CD4-positive, alpha-beta T cell treated with Interleukin-2 at 100 ng/mL for 4 hours (primary cell): ENCODE measurements around the gene HOXD13.

Source experiments
- DNase-seq: peaks from one replicate; pipeline ENCODE4 v3.0.0-alpha.2; 2020; ENCODE audit warnings: low spot score

HOXD13 gene

DNA sequence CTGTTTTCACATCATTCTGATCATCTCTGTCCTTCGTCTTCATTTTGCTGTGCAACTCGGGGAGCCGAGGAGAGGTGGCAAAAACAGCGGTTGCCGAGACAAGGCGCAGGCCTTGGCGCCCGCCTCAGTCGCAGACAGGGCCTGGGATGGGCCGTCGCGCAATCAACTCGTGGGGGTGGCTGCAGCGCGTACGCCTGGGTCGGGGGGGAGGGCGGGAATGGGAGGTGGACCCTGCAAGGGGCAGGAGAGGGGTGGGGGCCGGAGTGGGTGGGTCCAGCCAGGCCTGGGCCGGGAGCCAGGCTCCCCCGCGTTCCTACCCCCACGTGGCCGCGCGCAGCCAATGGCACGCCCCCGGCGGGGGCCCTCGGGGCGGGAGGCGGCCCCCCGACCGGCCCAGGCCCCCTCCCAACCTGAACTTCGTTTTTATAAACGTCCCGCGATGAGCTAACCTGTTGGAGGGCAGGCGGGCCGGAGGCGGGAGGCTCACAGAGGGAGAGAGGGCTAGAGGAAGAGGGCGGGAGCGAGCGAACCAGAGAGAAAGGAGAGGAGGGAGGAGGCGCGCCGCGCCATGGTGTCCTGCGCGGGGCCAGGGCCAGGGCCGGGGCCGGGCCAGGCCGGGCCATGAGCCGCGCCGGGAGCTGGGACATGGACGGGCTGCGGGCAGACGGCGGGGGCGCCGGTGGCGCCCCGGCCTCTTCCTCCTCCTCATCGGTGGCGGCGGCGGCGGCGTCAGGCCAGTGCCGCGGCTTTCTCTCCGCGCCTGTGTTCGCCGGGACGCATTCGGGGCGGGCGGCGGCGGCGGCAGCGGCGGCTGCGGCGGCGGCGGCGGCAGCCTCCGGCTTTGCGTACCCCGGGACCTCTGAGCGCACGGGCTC is at the start of gene HOXD13:
Gene HOXD13, plus strand, starts transcription at position 452 of the 875 bp plus-strand sequence. Its CDS starts 170 bp downstream, at position 622.
- DNase-seq: no peak

DNA sequence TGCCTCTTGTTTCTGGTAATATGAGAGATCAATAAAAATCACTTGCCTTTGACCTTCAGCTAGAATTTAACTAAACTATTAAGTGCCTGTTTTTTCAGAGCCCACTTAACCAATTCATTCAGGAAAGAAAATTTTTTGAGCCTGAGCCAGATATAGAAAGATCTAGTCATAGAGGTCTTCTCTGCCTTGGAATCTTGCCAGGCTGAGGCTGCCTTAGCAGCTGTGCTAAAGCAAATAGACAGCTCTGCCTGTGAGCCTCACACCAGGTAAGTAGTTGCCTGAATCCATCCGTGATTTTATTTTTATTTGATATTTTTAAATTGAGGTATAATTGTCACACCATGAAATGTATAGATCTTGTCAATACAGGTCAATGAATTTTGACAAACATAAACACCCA is 36.1 kb upstream of the HOXD13 start:
- no peak for DNase-seq

DNA sequence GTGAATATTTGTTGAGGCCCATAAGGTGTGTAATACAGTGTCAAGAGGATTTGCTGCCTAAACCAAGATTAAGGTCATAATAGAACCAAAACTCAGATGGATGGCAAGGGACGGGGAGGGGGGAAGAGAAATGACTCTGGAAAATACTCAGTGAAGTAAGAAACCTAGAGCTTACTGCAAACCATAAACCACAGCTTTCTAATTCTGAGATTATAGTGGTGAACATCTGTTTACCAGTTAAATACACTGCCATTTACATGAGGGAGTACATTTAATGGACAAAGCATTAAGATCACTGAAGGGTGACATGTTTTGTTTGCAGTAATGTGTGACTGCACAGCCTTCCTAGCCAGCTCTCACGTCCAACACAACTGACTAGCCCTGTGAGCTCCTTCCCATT is 28.6 kb upstream of the HOXD13 start:
- no peak for DNase-seq

DNA sequence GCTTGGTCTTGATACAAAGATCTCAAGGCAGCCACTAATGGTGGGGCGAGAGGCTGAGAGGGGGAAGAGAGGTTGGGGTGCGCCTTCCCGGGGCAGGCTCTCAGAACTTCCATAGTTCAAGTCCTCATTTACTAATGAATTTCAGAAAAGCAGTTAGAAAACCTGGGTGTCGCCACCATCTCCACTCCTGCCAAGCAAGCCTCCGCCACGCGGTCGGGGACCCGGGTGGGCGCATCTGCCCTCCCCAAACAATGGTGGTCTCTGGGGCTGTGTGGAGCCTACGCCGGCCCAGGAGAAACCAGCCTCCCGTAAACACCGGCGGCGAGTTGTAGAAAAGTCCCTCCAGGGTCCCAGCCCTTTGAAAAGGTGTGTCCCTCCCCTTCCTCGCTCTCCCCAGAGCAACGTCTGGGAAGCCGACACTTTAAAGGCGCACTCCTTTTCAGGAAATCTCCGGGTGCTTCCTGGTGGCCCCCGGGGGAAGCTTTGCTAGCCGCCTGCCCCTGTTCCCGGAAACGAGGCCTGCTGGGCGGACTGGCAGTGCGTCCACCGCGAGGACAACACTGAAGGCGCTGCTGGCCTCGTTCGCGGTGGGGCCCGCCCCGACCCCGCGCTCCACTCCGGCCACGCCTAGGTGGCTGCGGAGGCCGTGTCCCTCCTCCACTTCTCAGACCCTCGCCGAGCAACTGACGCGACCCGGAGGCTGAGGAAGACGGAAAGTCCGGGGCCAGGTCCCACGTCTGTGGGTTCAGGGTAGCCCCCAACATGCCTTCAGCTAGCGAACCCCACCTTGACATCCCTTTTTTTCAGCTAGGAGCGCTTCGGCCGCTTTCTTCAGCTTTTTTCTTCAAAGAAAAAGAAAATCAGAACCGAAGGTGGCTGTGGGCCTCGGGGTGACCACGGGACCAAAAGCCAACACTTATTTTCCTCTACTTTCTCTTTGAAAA is 25.6 kb upstream of the HOXD13 start:
- DNase-seq: no peak

DNA sequence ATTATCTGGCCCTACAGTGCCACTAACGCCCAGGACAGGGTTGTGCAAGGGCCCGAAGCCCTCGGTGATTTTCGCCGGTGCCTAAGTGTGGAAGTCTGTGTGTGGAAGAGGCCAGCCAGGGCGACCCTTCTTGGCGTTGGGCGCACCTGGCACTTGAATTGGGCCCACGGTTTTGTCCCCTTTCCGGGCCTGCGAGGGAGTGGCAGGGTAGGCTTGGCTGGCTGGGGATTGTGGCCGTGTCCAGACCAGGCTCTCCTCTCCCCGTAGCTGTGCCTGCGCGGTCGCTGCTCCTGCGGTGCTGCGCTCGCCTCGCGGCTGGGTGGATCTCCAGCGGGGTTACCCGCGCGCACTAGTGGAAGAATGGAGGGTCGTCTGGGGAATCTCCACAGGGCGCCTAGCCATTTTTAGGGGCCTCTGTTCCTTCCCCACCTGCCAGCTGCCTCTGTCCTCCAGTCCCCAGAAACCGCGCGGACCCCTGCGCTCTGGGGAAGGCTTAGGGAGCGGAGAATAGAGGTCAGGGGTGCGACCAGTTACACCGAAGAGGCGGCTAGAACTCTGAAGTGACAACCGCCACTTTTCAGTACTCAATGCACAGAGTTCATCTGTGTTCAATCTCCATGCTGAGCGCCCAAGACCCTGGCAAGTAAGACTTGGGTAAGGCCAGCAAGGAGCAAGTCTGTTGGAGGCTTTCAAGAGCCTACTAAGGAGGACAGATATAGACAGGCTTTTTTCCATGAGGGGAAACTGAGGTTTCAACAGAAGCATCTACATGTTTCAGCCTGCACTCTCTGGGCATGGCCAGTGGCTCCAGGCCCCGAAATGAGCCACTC is 24.7 kb upstream of the HOXD13 start:
- no peak for DNase-seq

DNA sequence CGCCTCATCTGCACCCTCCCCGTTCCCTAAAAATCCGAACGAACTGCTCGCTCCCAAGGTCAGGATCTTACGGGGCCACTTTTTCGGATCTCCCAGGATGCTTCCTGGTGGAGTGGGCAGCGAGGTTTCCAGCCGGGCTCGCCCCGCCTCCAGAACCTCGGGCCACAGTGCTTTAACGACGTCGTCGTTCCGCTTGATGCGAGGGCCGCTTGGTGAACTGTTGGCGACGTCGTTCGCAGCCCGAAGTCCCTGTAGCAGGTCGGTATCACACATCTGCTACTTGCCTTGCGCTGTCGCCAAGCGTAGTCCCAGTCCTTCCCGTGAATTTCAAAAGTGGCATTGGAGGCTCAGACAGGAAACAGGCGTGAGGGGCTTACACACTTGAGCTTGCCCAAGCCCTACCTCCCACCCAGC is 24.1 kb upstream of the HOXD13 start:
- DNase-seq: no peak

DNA sequence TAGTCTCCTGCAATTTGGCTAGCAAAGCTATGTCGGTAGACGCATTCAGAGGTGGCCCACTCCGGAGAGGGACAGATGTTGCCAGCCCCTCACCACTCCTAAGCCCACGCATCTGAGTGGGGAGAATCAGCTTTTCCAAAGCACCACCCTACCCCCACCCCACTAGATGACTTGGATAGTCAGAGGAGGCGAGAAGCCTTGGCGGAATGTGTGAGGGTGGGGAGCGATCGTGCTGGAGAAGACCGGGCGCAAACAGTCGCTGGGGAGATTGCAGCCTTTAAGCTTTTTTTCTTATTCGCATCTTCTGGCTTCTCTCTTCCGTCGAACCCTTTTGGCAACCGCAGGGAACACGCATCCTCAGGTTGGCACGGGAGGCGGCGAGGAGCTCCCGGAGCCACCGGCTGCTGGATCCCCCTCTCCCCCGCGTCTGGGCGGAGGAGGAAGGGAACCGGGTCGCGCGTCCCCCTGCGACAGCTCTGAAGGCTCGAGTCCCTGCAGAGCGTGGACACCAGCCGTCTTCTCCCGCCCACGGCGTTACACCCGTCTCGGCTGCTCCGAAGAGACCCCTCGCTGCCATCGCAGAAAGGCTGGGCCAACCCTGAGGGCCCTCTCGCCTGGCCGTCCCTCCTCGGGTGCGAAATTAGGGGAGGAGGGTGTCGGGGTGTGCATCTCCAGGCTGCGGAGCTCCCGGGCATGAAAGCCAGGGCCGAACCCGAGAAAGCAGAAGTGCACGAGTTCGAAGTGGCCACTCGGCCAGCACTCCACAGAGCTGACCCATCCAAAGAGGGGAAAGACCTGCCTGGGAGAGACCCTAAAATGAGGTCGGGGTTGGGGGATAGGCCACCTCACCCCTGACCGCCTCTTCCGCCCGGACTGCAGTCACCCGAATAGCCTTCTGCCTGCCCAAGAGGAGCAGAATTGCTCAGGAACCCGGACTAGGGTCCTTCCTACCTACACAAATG is 20.9 kb upstream of the HOXD13 start:
- no peak for DNase-seq

DNA sequence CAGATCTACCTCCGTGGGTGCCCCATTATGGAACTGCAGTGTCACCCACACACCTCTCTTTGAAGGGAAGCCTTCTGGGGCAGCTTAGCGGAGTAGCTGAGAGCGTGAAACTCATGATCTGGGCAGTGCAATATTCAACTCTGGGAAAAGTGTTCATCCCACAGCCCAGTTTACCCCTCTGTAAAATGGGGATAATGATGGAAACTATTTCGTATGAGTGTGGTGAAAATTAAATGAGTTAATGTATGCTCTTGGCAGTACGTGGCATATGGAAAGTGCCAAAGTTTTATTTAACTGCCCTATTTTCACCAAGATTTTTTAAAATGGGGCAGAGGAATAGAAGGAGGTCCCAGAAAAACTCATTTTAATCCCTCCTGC is 20.2 kb upstream of the HOXD13 start:
- DNase-seq: no peak

DNA sequence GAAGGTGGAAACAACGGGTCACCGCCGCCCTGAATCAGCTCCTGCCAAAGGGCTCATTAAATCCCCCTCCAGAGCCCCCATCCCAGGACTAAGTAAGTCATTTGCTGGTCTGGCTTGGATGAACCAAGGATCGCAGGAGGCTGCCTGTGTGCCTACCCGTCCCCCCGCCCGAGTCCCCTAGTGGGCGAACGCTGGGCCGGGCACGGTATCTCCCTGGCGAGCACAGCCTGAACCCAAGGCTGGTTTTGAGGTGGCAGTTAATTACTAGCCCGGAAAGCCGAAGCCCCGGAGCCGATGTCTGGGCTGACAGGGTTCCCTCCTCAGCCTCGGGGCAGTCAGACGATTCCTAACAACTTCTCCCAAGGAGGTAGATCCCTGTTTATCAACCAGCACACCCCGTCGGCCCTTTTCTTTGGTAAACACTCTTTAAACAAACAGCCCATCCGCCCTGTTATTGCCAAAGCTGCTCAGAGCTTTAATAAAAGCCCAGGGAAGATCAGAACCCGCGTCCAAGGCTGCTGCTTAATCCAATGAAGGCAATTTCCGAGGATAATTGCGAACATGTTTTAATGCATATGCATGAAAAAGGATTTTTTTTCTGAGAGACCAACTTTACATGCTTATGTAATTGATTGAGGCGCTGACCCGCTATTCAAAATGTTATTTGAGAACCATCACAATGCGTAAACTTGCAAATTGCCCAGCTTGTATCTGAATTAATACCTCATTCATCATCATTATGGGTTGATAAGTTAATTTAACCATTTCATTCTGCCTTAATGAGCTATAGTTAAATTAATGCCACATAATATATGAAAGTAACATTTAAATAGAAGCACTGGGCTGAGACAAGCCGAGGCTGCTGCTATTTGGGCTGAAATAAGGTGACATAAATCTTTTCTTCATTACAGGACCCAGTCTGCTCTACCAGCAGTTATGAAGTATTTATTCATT is 19.3 kb upstream of the HOXD13 start:
- no peak for DNase-seq

DNA sequence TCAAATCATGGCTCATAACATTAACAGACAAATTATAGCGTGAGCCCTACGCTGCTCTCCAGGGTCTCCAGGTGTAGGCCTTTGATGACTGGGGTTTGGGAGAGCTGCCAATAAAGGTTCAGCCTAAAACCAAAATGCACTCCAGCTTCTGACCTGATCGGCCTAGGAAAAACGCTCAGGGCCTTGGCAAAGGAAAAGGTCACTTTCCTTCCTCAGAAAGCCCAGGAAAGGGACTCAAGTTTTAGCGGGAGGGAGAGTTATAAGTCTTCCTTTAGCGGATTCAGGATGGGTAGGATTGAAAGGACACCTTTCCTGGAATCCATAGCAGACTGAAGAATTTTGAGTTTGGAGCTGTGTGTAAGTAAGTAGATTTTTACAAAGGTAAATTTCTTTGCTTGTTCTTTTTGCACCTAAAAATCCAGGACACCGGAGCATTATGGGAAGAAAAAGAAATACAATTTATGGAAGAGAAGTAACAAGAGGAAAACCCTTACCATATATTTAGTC is 17.5 kb upstream of the HOXD13 start:
- no peak for DNase-seq

DNA sequence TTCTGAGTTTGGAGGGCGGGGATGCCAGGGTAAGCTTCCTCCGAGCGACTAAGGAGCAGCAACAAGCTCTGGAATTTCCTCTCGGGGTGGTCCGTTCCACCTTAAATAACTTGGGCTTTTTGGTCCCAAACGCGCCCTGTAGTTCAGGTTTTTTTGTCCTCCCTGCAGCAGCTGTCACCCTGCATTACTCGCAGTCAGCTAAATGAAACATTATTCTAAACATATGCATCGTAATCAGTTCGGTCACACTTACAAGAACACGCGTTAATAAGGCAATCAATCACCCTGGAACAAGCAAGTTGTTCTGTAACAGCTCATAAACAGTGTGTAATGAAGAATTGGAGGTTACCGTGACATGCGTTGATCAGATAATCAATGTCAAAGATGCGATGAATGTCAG is 17.0 kb upstream of the HOXD13 start:
- DNase-seq: no peak

DNA sequence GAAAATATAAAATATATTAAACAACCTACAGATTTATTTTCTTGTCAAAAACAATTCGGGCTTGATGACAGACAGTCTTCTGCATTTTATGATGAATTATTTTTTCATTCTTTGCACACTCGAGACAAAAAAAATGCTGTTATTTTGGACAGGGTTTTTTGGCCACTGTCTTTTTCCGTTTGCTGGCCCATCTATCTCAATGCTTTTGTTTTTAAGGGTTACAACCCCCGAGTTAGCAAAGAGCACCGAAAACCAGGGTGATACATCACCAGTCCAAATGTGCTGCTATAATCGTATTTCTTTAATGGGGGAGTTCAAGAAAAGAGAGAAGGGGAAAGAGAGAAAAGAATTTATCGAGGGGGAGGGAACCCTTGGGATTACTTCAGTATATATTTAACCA is 16.5 kb upstream of the HOXD13 start:
- no peak for DNase-seq

DNA sequence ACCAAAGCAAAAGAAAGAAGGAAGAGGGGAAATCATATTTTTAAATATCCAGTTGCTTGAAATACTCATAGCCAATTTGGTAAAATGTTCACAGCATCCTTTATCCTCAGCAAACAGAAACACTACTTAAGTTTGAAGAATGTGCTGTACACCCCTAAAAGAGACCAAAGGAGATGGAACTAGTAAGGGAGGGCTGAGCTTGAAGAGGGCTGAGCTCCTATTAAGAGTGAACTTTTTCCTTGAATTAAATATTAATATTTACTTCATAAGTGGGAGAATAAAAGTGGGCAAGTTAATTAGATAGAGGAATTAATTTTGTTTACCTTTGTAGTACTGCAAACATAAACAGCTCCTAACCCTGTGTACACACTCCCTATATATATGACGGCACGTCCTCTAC is 15.7 kb upstream of the HOXD13 start:
- DNase-seq: no peak

DNA sequence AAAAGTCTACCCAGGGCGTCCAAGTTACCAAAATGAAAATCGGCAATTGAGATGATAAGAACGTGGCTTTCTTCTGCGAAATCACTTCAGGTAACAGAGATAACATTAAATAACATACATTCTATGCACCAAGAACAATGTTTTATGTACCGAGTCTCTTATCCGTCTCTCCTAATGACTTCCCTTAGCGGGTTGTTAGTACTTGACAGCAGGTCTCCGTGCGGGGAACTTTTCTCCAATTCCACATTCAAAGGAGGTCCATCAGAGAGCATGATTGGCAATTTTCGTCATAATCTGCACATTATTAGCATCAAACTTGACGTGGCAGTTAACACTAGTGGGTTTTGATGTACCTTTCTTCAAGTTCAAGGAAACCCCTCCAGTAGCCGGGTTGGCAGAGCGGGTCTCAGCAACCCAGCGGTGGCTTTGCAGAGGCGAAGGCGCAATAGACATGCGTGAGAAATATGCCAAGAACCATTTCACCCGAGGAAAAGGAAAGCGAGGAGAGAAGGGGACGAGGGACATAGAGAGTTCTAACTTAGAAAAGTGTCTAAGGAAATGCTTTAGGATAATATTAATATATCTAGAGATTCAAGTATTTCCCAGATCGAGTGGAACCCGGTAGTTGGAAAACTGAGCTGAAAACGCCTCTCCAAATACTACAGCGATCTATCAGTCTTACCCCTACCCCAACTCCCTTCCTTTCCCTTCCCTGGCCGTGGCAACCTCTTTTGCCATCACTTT is 13.8 kb upstream of the HOXD13 start:
- no peak for DNase-seq

DNA sequence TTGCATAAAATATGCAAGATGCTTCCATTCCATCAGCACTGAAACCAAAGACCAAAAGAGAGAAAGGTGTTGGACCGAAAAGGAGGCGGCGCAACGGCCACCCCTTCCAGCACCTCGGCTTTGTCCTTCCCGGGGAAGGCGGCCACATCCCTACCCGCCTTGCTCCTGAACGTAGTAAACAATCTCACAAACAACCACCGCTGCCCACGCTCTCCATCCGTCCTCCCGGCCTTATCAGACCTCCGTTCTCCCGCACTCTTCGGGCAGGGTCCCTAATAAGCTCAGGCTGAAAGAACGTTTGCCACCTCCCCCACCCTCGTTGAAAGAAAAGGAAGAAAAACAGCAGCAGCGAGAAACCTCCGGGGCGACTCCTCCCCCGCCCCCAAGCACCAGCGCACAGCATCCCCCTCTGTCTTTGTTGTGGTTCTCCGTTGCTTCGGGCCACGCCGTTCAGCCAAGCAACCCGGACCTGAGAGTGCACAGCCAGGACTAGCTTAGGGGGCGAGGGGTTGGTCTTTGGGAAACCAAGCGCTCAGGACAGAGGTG is 13.2 kb upstream of the HOXD13 start:
- DNase-seq: no peak

DNA sequence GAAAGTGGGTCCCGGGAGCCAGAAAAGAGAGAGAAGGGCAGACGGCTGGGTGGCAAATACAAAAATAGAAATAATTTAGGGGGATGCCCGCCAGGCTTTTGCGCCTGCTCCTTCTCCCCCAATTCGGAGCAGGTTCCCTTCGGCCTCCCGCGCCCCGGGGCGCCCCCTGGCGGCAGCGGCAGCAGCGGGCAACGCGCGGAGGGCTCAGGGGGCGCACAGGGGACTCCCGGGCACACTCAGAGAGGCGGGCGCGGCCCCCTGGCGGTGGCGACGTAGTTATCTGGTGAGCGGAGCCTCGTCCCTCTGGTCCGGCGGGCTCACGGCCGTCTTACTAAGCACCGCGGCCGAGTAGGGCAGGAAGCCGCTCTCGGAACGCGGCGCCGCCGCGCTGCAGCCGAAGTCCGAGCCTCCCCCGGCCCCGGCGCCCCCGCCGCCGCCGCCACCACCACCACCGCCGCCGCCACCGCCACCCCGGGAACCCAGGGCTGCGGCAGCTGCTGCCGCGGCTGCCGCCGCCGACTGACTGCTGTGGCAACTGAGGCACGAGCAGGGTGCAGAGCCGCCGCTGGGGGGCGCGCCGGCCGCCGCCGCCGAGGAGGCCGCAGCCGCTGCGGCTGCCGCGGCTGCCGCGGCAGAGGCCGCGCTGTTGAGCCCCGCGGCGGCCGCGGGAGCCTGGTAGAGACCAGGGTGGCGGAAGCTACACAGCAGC is 12.5 kb upstream of the HOXD13 start:
- DNase-seq: no peak

DNA sequence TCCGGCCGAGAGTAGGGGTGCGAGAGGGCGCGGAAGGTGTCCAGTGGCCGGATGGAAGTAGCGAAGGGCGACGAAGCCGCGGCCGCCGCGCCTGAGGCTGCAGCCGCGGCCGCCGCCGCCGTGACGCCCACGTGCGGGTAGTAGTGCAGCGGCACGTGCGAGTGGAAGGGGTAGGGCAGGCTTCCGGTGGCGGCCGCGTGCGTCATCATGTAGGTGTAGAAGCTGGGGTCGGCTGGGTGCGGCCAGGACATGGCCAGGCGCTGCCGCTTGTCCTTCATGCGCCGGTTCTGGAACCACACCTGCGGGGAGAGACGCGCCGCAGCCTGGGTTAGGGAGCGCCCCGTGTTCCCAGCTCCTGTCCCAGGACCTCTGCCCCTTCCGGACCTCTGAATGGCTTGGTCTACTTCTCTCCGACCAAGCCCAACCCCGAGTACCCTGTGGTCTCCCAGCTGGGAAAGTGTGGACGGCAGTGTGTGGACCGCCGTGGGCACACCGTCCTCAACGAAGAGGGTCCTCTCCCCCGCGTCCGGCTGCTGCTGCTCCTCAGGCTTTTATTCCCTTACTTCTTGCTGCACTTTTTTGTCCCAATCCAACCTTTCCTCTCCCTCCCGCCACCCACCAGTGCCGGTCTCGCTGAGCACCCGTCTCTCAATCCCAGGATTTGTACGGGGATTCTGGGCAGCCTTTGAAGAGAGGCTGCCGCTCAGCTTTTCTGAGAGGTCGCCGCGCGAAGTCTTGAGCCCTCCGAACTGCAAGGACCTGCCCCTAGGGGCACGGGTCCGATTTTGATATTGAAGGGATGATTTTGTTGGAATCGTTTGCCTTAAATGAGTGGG is 11.8 kb upstream of the HOXD13 start:
- no peak for DNase-seq
